Stimulated activated CD8-positive, alpha-beta memory T cell treated with anti-CD3 and anti-CD28 coated beads, Interleukin-4, amount 100 ng/mL, for 48 hours (primary cell): ENCODE data around the gene MCM6.
"Not testable (repeated sequence)": the region's sequence is repeated elsewhere in the genome, so short reads cannot be mapped to it uniquely, and the experiment has no call there.

Experiments used
- DNase-seq: peaks from one replicate; pipeline ENCODE4 v3.0.0-alpha.2; 2020

The MCM6 gene

DNA sequence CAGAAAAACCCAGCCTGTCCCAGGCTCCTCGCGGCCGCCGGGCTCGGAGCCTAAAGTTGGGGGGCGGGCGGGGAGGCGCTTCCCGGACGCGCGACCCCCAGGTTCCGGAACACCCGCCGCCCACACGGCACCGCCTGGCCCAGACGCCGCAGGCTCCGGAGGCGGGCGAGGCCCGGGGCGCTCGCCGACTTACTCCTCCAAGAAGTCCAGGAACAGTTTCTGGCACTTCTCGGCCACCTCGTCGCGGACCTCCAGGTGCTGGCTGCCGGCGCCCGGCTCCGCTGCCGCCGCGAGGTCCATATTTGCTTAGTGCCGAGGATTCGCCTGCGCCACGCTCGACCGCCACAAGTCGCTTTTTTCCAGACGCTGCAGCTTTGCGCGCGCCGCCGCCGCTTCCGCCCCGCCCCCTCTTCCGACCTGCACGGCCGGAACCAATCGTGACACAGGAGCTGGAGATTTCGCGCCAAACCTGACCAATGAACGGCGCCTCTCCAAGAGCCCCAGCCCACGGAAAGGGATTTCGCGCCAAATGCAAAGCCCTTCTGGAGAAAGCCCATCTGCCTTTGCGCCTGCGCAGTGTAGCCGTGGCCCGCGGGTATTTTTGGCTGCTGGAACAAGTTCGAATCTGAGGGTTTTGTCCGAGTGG lies at the start of gene MCM6:
MCM6 (minus strand) TSS at position 378 of the 646 bp plus-strand sequence; CDS start at position 300, 78 bp downstream.
- DNase-seq, result peak; percentile 99

DNA sequence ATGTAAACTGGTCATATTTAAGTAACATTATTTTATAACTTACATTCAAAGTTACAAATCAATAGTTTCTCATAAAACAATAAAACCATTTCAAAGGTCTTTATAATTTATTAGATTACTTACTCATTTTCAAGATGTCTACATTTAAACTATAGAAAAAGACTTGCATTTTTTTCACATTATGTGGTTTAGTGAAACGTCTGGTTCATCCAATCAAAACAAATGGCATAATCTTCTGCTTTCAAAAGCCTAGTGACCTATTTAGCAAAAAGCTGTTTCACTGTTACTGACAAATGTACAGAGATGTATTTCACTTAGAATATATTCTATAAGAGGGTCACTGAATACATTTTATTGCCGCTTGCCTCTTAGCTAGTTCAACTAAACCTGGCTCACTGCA lies 49.3 kb upstream of the MCM6 start:
- DNase-seq, result no peak

DNA sequence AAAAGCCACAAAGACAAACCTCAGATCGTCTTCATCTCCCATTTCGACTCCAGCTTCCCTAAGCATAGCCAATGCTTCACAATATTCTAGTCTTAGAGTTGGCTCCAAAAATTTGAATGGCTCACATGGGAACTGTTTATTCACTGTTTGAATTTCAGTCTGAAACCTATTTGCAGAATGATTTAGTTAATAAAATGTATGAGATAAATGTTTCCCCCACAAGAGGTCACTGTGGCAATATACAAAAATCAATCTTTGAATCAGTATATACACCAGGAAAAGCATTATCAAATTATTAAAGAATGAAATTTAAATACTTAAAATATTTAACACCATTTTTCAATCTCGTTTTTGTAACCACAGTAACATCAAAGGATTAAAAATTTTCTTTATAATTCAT lies 40.0 kb upstream of the MCM6 start:
- DNase-seq, result no peak

DNA sequence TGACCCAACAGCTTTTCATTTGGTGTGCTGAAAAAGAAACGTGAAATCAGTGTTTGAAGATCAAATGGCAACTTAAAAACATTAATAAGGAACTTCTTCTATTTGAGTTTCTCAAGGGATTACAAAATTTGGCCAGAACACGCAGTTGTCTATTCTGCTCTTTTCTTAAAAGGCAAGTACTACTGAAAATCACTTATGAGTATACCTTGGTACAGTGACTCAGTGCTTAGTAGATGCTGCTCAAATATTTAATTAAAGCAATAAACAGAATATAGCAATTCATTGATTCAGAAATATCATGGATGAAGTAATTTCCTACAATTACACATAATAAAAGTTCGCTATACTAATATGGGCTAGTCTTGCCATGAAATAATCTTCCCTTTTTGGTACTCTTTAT lies 38.2 kb upstream of the MCM6 start:
- no peak for DNase-seq

DNA sequence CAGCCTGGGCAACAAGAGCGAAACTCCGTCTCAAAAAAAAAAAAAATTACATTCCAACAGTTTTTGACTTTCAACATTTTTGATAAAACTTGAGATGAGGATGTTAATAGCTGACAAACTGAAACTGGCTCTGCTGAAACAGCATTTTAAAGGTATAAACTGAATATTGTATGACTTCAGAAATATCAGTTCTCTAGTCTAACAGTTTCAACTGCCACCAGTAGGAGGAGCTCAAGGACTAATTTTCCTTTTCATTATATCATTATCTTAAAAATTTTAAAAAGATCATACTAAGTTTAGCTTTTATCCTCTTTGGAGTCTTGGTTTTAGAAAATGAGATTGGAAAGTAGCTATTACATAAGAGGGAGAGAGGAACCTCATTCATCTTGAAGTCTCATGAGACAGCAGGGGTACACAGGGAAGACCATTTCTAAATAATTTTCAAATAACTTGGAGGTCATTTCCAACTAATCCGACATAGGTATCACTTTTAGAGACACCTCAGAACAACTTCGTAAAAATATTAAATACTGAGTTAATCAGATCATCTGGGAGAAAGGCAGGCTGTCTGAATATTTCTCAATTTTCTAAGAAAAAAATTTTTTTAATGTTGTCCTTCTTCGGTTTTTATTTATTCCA lies 37.6 kb upstream of the MCM6 start:
- peak; percentile 46 for DNase-seq

DNA sequence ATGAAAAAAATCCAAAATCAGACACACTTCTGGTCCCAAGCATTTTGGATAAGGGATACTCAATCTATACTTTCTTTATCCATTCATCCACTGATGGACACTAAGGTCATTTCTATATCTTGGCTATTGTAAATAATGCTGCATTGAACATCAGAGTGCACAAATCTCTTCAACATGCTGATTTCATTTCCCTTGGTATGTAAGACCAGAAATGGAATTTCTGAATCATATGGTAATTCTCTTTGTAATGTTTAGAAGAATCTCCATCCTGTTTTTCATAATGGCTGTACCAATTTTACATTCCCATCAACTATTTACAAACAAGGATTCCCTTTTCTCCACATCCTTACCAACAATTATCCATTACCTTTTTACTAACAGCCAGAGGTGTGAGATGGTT lies 33.7 kb upstream of the MCM6 start:
- DNase-seq, result no peak

DNA sequence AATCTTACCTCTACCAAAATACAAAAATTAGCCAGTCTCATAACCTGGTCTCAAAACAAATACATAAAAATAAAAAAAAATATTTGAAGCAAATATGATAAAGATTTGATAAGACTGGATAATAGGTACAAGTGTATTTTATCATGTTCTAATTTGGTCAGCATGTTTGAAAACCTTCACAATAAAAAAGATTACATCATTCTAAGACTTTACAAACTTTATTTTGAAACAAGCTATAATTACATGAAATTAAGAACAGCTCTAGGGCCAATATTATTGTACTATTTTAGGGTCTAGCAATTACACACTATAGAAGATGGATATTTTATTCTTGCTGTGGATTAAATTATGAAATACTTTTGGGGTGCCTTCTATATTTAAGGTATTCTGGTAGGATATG lies 29.4 kb upstream of the MCM6 start:
- no peak for DNase-seq

DNA sequence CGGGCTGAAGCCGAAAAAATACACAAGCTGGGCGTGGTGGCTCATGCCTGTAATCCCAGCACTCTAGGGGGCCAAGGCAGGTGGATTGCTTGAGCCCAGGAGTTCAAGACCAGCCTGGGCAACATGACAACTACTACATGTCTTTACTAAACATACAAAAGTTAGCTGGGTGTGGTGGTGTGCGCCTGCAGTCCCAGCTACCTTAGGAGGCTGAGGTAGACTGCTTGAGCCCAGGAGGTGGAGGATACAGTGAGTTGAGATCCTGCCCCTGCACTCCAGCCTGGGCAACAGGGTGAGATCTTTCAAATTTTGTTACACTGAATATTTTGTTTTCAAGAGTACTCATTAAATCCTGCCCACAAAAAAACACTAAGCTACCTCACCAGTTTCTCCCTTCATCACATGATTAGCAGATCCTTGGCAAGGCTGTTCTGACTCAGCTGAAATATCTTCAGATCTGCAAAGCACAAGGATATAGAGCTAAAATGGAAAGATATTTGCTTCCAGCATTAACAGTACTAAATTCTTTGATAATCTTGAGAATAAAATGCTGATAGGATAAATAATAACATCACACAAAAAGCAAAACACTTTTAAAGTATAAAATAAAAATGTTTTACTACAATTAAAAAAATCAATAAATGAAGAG lies 28.2 kb upstream of the MCM6 start:
- DNase-seq, result no peak

DNA sequence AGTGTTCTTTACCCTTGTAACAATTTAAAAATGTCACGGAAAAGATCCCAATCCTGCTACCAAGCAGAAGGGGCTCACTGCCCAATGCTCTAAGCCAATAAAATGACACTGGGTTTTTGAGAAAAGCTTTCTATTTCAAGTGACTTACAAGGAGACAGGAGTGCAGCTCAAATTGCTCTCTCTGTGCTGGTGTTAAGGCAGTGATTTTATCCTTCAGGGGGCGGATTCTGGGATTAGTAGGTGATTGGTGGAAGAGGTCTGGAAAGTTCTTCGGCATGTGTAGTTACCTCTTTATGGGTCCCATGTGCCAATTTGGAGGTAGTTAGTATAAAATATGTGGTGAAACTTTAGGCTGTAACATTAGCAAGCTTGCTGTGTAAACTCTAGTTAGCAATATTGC lies 27.4 kb upstream of the MCM6 start:
- DNase-seq, result no peak

DNA sequence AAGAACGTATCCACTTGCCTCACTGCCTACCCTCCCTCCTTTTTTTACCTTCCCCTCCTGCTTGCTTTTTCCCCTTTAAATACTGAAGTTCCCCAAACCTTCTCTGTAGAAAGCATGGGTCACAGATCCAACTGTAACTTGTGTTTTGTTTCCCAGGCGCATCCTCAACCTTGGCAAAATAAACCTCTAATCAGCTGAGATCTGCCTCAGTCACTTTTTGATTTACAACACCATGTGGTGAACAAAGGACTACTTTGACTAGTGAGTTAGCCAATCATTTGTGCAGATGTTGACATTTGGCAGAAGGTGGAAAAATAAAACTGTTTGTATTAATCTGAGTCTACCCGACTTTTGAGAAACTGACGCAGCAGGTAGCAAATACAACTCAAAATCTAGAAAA lies 23.3 kb upstream of the MCM6 start:
- no peak for DNase-seq

DNA sequence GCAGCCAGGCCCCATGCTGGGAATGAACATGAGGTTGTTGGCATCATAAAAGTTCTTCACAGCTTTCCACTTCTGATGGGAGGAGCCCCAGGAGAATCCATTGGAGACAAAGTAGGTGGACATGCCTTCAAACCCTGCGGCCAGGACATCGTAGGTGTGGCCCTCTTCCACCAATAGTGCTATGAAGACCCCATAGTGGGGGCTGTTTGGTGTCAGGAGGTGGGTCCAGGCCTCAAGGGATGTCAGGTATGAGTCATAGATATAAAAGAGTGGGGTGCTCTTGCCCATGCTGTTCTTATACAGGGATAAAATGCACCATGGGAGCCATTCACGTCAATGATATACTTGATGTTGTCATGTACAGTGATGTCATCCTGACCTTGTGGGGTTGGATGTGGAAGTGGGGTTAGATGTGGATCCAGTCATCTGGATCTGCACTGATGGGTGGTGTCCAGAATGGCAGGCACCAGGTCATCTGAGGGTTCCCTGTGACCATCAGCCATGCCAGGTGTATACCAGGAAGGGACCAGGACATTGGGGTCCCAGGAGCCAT lies 22.1 kb upstream of the MCM6 start:
- no peak for DNase-seq

DNA sequence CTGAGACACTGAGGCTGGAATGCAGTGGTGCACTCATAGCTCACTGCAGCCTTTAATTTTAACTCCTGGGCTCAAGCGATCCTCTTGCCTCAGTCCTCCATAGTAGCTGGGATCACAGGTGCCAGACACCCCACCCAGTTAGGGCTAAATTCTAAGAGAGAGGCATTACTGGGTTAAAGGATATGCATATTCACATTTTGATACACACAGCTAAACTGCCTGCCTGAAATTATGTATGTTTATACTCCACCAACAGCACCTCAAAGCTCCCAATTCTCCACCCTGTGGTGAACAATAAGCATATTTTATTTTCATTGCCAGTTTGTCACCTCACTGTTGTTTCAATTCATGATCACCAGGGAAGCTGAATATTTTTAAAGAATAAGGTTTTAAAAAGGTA lies 18.7 kb upstream of the MCM6 start:
- no peak for DNase-seq

DNA sequence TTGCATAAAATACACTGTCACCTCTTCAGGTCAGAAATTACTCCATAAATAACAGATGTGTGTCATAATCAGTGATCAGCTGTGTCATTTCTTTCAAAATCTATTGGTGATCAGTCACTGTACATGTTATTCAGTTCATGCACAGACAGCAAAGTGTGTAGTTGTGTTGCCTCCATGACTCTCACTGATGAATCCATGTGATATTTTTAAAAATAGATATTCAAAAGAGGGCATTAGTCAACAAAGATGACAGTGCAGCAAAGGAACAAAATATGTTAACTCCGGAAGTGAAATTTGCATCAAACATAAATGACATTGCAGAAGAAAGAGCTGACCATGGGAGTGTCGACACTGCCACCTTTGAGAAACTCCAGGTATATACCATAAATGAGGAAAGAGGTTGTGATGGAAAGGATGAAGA lies 17.1 kb upstream of the MCM6 start:
- no peak for DNase-seq

DNA sequence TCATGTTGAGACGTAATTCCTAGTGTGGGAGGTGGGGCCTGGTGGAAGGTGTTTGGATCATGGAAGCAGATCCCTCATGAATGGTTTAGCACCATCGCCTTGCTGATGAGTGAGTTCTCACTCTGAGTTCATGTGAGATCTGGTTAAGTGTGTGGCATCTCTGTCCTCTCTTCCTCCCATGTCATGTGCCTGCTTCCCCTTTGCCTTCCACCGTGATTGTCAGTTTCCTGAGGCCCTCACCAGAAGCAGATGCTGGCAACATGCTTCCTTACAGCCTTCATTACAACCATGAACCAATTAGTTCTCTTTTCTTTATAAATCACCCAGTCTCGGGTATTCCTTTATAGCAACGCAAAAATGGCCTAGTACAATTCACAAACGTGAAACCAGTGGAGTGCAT lies 14.6 kb upstream of the MCM6 start:
- no peak for DNase-seq

DNA sequence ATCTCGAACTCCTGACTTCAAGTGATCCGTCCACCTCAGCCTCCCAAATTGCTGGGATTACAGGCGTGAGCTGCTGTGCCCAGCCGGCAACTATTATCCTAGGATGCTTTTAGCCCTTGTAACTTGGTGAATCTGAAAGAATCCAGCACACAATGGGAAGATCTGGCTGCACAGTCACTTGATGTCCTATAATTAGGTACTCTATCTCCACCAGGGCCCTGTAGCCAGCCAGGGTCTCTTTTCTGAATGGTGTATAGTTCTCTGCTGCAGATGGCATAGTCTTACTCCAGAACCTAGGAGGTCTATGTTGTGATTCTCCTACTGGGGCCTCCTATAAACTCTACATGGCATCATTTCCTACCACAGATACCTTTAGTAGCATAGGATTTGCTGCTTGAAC lies 13.9 kb upstream of the MCM6 start:
- DNase-seq, result no peak

DNA sequence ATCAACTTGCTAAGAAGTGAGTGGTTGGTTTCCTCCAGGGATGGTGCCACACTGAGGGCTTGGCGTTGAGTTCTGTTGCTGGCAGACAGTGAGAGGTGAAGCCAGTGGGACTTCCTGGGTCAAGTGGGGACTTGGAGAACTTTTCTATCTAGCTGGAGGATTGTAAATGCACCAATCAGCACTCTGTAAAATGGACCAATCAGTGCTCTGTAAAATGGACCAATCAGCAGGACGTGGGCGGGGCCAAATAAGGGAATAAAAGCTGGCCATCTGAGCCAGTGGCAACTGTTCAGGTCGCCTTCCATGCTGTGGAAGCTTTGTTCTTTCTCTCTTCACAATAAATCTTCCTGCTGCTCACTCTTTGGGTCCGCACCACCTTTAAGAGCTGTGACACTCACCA lies 12.3 kb upstream of the MCM6 start:
- DNase-seq, result not testable (repeated sequence)

DNA sequence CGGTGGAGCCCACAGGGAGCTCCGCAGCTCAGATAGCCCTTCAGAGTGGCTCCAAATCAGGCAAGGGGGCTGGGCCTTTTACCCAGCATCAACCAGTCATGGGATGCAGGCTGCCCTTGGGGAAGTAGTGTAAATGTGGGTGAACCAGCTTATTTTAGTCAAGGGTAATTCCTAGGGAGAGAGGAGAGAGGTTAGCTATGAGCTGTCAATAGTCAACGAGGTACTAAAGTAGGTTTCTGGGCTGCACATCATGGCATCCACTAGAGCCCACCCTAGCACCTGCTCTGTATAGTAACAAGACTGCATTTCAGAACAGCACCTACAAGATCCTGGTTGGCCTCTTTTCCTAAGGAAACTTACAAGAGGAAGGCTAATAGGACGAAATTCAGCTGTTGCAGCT lies 9.5 kb upstream of the MCM6 start:
- DNase-seq, result no peak

DNA sequence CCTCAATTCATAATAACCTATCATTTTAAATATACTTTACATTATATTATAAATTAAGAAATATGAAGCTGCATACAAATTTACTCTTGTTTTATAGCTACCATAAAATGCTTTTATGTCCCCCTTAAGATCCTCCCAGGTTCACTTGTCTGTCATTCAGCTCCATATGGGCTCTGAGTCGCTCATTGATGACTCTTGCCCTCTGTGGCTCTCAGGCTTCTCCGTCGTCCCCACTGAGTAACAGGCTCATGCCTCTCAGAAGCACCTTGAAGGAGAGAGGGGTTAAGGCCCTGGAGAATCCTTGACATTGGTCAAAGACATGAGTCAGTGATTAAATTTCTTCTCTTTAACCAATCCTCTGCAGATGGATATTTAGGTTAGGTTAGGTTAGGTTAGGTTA lies 6.2 kb upstream of the MCM6 start:
- DNase-seq, result no peak

DNA sequence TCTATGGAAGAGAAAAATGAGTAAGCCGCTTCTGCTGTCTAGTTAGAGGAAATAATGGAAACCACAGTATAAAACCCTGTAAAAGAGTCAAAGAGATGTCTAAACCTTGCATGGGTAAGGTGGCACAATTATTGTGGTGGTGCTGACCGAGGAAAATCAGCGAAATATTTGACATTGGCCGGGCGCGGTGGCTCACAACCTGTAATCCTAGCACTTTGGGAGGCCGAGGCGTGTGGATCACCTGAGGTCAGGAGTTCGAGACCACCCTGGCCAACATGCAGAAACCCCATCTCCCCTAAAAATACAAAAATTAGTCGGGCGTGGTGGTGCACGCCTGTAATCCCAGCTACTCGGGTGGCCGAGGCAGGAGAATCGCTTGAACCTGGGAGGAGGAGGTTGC lies 527 bp upstream of the MCM6 start:
- not testable (repeated sequence) for DNase-seq

DNA sequence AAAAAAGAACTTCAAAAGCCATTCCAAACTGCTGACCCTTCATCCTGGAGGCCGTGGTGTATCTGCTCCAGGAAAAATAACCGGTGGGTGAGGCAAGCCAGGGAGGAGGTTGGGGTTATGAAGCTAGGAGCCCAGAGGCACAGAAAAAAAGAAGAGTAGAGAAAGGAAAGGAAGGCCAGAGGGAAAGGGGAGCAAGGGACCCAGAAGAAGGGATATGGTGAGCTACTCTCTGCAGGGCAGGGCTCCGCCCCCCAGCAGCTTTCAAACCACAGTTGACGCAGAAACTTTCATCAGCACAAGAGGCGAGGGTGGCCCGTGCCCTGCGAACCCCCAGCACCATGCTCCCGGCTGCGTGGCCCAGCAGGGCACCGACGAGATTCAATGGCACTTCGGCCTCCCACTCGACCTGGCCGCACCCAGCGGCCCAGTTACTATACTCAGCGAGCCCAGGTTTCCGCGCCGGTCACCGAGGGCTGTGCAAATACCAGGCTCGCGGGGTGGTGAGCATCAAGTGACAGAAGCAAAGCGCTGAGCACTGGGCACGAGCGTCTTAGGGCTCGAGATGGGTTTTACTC lies 665 bp downstream of the MCM6 start:
- peak; percentile 85 for DNase-seq

DNA sequence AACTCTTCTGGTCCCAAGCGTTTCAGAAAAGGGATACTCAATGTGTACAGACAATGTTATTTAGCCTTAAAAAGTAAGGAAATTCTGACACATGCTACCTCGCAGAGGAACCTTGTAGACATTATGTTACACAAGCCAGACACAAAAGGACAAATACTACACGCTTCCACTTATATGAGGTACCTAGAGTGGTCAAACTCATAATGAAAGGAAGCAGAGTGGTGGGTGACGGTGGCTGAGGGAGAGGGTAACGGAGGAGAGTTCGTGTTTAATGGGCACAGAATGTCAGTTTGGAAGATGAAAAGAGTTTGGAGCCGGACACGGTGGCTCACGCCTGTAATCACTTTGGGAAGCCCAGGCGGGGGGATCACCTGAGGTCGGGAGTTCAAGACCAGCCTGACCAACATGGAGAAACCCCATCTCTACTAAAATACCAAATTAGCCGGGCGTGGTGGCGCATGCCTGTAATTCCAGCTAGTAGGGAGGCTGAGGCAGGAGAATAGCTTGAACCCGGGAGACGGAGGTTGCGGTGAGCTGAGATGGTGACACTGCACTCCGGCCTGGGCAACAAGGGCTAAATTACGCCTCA lies 1.4 kb downstream of the MCM6 start:
- DNase-seq, result peak; percentile 38

DNA sequence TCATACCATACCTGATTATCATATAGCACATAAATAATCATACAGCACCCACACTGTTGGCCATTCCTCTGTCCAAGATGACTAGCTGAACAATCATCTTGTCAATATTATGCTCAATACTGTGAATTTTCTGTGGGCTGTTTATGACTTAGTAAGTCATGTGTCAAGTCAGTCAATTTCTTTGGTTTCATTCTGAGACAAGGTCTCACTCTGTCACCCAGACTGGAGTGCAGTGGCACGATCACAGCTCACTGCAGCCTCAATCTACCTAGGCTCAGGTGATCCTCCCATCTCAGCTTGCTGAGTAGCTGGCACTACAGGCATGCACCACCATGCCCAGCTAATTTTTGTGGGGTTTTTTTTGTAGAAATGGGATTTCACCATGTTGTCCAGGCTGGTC lies 5.7 kb downstream of the MCM6 start:
- peak; percentile 40 for DNase-seq

DNA sequence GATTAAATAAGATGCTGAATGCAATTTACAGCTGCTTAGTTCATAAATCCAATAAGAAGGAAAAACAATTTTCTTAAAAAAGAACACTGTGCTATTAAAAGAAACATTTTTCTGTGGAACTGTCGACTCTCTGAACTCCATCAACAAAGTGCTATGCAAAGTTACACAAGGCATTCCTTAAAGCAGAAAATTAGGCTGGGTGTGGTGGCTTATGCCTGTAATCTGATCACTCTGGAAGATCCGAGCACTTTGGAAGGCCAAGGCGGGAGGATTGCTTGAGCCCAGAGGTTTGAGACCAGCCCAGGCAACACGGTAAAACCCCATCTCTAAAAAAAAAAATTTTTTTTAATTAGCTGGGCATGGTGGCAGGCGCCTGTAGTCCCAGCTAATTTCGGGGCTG lies 13.0 kb downstream of the MCM6 start:
- no peak for DNase-seq

DNA sequence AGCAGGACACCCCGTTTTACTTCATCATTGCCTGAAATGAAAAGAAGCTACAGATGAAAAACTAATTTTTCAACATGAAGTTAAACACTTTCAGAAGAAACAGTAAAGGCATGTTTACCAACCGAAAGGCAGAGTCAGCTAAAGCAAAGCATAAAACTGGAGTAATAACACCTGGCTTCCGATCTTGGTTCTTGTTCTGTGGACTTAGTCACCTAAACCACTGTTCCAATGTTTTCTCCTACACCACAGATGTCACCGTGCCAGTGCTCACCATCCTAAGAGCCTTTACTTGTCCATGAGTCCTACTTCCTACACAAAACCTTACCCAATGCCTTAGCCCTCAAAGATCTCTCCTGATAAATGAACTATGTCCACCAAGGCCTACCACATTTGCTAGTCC lies 13.5 kb downstream of the MCM6 start:
- DNase-seq, result no peak
